Brain microvascular endothelial cell (primary cell): ENCODE results near the gene OCLN.
"Not testable (repeated sequence)": the region's sequence is repeated elsewhere in the genome, so short reads cannot be mapped to it uniquely, and the experiment has no call there.

Experiments used
- DNase-seq: peaks from one replicate; pipeline ENCODE4 v3.0.0-alpha.2; 2020
- H3K27ac ChIP-seq: fragments of 250-450 bp; sonication (Bioruptor Pico); 2 replicates; pipeline ENCODE4 v1.5.1; 2020; ENCODE audit warnings: mild to moderate bottlenecking, moderate library complexity
- H3K27me3 ChIP-seq: fragments of 250-450 bp; sonication (Bioruptor Pico); replicated peaks from 2 replicates; pipeline ENCODE4 v1.5.1; 2020; ENCODE audit warnings: mild to moderate bottlenecking
- H3K36me3 ChIP-seq: fragments of 250-450 bp; sonication (Bioruptor Pico); replicated peaks from 2 replicates; pipeline ENCODE4 v1.5.1; 2020; ENCODE audit warnings: mild to moderate bottlenecking
- H3K4me3 ChIP-seq: 2 replicates; pipeline ENCODE4 v1.5.1; 2011; ENCODE audit warnings: low read depth, mild to moderate bottlenecking, control low read depth, low read length, moderate library complexity
- CTCF ChIP-seq: IDR thresholded peaks from 2 replicates; pipeline ENCODE4 v1.5.1; 2011; ENCODE audit warnings: low read depth, mild to moderate bottlenecking, moderate library complexity, low read length, control low read depth, inconsistent platforms; ENCODE audit errors: missing control alignments
- in situ Hi-C: cut with HindIII; loops from 2 replicates; pipeline ENCODE4 v1.10.0; 2017; ENCODE audit warnings: low sequenced_read_pairs, low pct_ligation_motif_present

OCLN gene

GRCh38 chr5:69454460-69455249 is 37.9 kb upstream of the OCLN start:
- DNase-seq = no peak

GRCh38 chr5:69455428-69455988 is 37.1 kb upstream of the OCLN start:
- H3K4me3 ChIP-seq, DNase-seq, H3K27ac ChIP-seq, in situ Hi-C loops, H3K27me3 ChIP-seq, H3K36me3 ChIP-seq: not testable (repeated sequence)

More at GRCh38 chr5:69454460-69455249, 37.9 kb upstream of the OCLN start:
- Histone ChIP-seq H3K27me3 (no peaks in the 10 kb centered on the region), H3K36me3 (no peaks in the 10 kb centered on the region), H3K27ac (no peak overlapping the region), H3K4me3 (no peak overlapping the region)
- no peak for TF ChIP-seq CTCF
- in situ Hi-C loops = no loop called here

- in situ Hi-C loops = no loop called here
- Histone ChIP-seq H3K27me3 (no peaks in the 10 kb centered on the region), H3K36me3 (no peaks in the 10 kb centered on the region), H3K27ac (no peak overlapping the region), H3K4me3 (no peak overlapping the region)
- TF ChIP-seq CTCF = no peak
- no peak for DNase-seq
Observed at GRCh38 chr5:69462170-69462569, 30.4 kb upstream of the OCLN start.

GRCh38 chr5:69466375-69466774 is 26.2 kb upstream of the OCLN start:
- in situ Hi-C loops, H3K4me3 ChIP-seq, DNase-seq, H3K27ac ChIP-seq, H3K36me3 ChIP-seq, H3K27me3 ChIP-seq: not testable (repeated sequence)

GRCh38 chr5:69467442-69468225 is 25.0 kb upstream of the OCLN start:
- no peak for TF ChIP-seq CTCF
- H3K27me3 ChIP-seq = no peaks in the 10 kb centered on the region
- no peaks in the 10 kb centered on the region for H3K36me3 ChIP-seq
- no peak for DNase-seq
- H3K4me3 ChIP-seq = no peak overlapping the region
- no peak overlapping the region for H3K27ac ChIP-seq
- in situ Hi-C loops = no loop called here

- Histone ChIP-seq H3K4me3 (no peak overlapping the region), H3K36me3 (no peaks in the 10 kb centered on the region), H3K27ac (no peak overlapping the region), H3K27me3 (no peaks in the 10 kb centered on the region)
- DNase-seq = no peak
- no peak for TF ChIP-seq CTCF
- in situ Hi-C loops = no loop called here
Observed at GRCh38 chr5:69468631-69469030, 24.0 kb upstream of the OCLN start.

GRCh38 chr5:69471516-69471915 is 21.1 kb upstream of the OCLN start:
- DNase-seq, in situ Hi-C loops, H3K36me3 ChIP-seq, H3K4me3 ChIP-seq, H3K27me3 ChIP-seq, H3K27ac ChIP-seq: not testable (repeated sequence)

- in situ Hi-C loops, H3K27me3 ChIP-seq, DNase-seq, H3K4me3 ChIP-seq, H3K36me3 ChIP-seq, H3K27ac ChIP-seq: not testable (repeated sequence)
Observed at GRCh38 chr5:69472535-69473143, 20.0 kb upstream of the OCLN start.
